ENCODE measurements around the gene NELL2.

DNA sequence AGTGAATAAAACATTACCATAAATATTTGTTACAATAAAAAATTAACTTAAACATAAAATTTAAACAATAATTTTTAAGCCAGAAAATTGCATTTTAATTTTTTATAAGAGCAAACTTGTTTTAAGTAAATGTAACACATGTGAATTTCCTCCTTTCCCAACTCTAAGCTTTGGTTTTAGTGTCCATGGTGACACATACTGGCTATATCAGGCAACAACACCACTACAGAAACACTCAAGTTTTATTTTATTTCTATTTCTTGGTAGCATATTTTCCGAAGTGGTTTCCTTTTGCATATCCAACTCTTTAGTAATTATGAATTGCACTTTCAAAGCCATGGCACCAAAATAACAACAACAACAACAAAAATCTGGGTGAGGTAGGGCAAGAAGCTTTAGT is 2.2 kb downstream of the NELL2 start:
- TF ChIP-seq POLR2AphosphoS5 (IDR thresholded peaks at IDR 0.05; ENCODE audit: low read depth) (no peak), GABPA (IDR thresholded peaks at IDR 0.05; ENCODE audit: low read depth) (no peak), SPI1 (IDR thresholded peaks at IDR 0.05; ENCODE audit: borderline replicate concordance, low read depth) (no peak)
- TF ChIP-seq, protein P1, sequence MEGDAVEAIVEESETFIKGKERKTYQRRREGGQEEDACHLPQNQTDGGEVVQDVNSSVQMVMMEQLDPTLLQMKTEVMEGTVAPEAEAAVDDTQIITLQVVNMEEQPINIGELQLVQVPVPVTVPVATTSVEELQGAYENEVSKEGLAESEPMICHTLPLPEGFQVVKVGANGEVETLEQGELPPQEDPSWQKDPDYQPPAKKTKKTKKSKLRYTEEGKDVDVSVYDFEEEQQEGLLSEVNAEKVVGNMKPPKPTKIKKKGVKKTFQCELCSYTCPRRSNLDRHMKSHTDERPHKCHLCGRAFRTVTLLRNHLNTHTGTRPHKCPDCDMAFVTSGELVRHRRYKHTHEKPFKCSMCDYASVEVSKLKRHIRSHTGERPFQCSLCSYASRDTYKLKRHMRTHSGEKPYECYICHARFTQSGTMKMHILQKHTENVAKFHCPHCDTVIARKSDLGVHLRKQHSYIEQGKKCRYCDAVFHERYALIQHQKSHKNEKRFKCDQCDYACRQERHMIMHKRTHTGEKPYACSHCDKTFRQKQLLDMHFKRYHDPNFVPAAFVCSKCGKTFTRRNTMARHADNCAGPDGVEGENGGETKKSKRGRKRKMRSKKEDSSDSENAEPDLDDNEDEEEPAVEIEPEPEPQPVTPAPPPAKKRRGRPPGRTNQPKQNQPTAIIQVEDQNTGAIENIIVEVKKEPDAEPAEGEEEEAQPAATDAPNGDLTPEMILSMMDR (IDR thresholded peaks at IDR 0.05; ENCODE audit: insufficient read depth, low read length) = no peak
- TF ChIP-seq, protein P2, sequence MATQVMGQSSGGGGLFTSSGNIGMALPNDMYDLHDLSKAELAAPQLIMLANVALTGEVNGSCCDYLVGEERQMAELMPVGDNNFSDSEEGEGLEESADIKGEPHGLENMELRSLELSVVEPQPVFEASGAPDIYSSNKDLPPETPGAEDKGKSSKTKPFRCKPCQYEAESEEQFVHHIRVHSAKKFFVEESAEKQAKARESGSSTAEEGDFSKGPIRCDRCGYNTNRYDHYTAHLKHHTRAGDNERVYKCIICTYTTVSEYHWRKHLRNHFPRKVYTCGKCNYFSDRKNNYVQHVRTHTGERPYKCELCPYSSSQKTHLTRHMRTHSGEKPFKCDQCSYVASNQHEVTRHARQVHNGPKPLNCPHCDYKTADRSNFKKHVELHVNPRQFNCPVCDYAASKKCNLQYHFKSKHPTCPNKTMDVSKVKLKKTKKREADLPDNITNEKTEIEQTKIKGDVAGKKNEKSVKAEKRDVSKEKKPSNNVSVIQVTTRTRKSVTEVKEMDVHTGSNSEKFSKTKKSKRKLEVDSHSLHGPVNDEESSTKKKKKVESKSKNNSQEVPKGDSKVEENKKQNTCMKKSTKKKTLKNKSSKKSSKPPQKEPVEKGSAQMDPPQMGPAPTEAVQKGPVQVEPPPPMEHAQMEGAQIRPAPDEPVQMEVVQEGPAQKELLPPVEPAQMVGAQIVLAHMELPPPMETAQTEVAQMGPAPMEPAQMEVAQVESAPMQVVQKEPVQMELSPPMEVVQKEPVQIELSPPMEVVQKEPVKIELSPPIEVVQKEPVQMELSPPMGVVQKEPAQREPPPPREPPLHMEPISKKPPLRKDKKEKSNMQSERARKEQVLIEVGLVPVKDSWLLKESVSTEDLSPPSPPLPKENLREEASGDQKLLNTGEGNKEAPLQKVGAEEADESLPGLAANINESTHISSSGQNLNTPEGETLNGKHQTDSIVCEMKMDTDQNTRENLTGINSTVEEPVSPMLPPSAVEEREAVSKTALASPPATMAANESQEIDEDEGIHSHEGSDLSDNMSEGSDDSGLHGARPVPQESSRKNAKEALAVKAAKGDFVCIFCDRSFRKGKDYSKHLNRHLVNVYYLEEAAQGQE (IDR thresholded peaks at IDR 0.05; ENCODE audit: insufficient replicate concordance, low read depth) = no peak
